ENCODE data around the gene EFNB2.

DNA sequence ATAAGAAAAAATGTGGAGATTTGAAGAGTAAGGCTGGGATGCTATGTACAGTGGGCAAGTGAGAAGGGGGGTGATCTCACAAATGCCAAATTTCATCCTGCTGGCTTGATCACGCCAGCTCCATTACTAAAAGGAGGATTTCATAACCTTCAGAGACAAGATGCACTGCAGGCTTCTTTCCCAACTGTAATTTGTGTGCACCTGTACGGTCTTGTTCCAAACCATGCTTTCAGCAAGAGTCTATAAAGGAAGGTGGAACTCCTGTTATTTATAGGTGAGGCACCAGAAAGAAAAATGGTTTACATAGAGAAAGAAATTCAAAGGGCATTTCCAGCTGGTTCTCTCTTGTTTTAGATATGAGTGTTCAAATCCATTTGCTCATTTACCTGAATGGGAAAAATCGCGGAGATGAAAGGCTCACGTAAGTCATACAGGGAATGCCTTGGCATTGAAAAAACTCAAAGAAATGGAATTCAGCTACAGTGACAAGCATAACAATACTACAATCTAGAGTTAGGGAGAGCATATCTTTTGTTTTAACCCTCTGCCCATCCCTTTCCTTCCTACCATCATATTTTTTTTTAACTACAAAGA lies 13.3 kb downstream of the EFNB2 start:
- TF ChIP-seq, protein P1, sequence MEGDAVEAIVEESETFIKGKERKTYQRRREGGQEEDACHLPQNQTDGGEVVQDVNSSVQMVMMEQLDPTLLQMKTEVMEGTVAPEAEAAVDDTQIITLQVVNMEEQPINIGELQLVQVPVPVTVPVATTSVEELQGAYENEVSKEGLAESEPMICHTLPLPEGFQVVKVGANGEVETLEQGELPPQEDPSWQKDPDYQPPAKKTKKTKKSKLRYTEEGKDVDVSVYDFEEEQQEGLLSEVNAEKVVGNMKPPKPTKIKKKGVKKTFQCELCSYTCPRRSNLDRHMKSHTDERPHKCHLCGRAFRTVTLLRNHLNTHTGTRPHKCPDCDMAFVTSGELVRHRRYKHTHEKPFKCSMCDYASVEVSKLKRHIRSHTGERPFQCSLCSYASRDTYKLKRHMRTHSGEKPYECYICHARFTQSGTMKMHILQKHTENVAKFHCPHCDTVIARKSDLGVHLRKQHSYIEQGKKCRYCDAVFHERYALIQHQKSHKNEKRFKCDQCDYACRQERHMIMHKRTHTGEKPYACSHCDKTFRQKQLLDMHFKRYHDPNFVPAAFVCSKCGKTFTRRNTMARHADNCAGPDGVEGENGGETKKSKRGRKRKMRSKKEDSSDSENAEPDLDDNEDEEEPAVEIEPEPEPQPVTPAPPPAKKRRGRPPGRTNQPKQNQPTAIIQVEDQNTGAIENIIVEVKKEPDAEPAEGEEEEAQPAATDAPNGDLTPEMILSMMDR (IDR thresholded peaks at IDR 0.05): no peak
- no peak for TF ChIP-seq POLR2A (IDR thresholded peaks at IDR 0.05)
